Lower lobe of right lung (tissue), 2 donors: ENCODE results near the gene TNFRSF21. TPM values are rescaled to one million over a fixed set of nuclear protein-coding genes. Genes with fewer than 3 reads are reported as not detected.

ENCODE experiments used
- ATAC-seq, 2 donors: fragments of 200-7000 bp; cut with Tn5 transposase; one replicate each; pipeline ENCODE4 v1.9.1; 2020 to 2022; ENCODE audit warnings: mild to moderate bottlenecking in 2 of 2, moderate library complexity in 2 of 2
- DNase-seq: peaks from one replicate; pipeline ENCODE4 v3.0.0-alpha.2; 2020
- H3K27ac ChIP-seq: fragments of 200-600 bp; one replicate; pipeline ENCODE4 v1.8.0; 2022
- H3K27me3 ChIP-seq: fragments of 200-600 bp; one replicate; pipeline ENCODE4 v1.8.0; 2022; ENCODE audit warnings: low read depth
- H3K36me3 ChIP-seq: fragments of 200-600 bp; one replicate; pipeline ENCODE4 v1.8.0; 2022; ENCODE audit warnings: mild to moderate bottlenecking
- H3K4me1 ChIP-seq: fragments of 200-600 bp; one replicate; pipeline ENCODE4 v1.8.0; 2022
- H3K4me3 ChIP-seq: fragments of 200-600 bp; one replicate; pipeline ENCODE4 v1.8.0; 2022; ENCODE audit warnings: mild to moderate bottlenecking
- H3K9me3 ChIP-seq: fragments of 200-600 bp; one replicate; pipeline ENCODE4 v1.8.0; 2022
- CTCF ChIP-seq: fragments of 200-600 bp; IDR thresholded peaks from one replicate; pipeline ENCODE4 v1.8.0; 2022; ENCODE audit warnings: antibody characterized with exemption, mild to moderate bottlenecking
- intact Hi-C: fragments of 100-400 bp; cut with DNase I; formaldehyde crosslinking; loops from one replicate; pipeline ENCODE4 v1.11.0; 2022
- total RNA-seq: library from RNA; stranded (reverse); fragmentation: NEBNext Ultra II Directional; extraction: Animal tissue kit (Norgen Biotek cat#: 25700); gene quantifications from one replicate; pipeline ENCODE4 v1.2.1, GENCODE V29; 2021
- donor health status: DM: no; HTN: yes; CAD: no; lungs with severe emphysema.

Gene TNFRSF21
- total RNA-seq, 1 donor from 2014 or later = 21.7 TPM

DNA sequence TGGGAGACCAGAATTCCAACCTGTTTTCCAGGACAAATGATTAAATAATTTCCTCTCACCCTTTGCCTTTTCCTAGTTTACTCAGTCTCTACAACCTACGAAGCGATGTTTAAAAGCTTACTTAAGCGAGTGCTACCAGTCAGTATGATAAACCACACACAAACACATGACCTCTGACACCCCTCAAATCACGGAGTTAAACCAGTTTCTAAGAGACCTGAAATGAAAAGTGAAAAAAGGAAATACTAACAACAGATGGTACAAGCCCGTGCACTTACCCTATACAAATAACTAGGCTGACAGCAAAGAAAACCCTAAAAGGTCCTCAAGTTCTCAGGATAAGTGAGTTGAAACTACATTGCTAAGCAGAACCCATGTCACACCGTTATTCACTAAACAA lies 7.7 kb downstream of the TNFRSF21 start:
- intact Hi-C loops = no loop called here

DNA sequence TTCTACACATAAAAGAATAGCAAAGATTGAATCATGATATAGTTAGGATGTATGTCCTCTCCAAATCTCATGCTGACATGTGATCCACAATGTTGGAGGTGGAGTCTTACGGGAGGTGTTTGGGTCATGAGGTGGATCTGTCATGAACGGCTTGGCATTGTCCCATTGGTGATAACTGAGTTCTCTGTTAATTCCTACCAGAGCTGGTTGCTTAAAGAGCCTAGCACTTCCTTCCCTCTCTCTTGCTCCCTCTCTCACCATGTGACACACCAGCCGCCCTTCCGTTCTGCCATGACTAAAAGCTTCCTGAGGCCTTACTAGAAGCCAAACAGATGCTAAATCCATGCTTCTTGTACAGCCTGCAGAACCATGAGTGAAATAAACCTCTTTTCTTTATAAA lies 8.3 kb downstream of the TNFRSF21 start:
- Histone ChIP-seq H3K27ac (no peak overlapping the region), H3K9me3 (no peaks in the 10 kb centered on the region), H3K36me3 (no peaks in the 10 kb centered on the region), H3K27me3 (no peaks in the 10 kb centered on the region), H3K4me1 (peaks cover 5% of the 10 kb centered on the region), H3K4me3 (no peak overlapping the region)
- DNase-seq (no peak), ATAC-seq (no peak)
- intact Hi-C loops = no loop called here
- no peak for TF ChIP-seq CTCF

More for the DNA sequence above, 7.7 kb downstream of the TNFRSF21 start:
- Histone ChIP-seq H3K27me3 (no peaks in the 10 kb centered on the region), H3K4me3 (no peak overlapping the region), H3K27ac (no peak overlapping the region), H3K9me3 (no peaks in the 10 kb centered on the region), H3K36me3 (no peaks in the 10 kb centered on the region), H3K4me1 (peaks cover 5% of the 10 kb centered on the region)
- ATAC-seq (no peak), DNase-seq (no peak)
- no peak for TF ChIP-seq CTCF

DNA sequence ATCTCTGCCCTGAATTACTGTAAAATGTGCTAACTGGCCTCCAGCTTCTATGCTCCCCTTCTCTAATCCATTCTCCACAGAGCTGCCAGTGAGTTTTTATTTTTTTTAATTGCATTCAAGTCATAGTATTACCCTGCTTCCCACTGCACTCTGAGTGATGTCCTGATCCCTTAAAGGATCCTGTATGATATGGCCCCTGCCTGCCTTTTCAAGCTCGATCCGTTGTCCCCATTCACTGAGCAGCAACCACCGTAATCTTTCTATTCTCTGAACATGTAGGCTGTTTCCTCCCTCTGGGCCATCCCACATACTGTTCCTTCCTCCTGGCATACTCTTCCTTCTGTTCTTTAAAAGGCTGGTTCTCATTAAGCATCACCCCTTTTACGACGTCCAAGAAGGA lies 9.3 kb downstream of the TNFRSF21 start:
- no peak for ATAC-seq
- H3K27ac ChIP-seq = no peak overlapping the region
- H3K9me3 ChIP-seq = no peaks in the 10 kb centered on the region
- H3K36me3 ChIP-seq = no peaks in the 10 kb centered on the region
- no peaks in the 10 kb centered on the region for H3K27me3 ChIP-seq
- intact Hi-C loops = no loop called here
- peaks cover 5% of the 10 kb centered on the region for H3K4me1 ChIP-seq
- DNase-seq = no peak
- H3K4me3 ChIP-seq = no peak overlapping the region
- no peak for TF ChIP-seq CTCF

DNA sequence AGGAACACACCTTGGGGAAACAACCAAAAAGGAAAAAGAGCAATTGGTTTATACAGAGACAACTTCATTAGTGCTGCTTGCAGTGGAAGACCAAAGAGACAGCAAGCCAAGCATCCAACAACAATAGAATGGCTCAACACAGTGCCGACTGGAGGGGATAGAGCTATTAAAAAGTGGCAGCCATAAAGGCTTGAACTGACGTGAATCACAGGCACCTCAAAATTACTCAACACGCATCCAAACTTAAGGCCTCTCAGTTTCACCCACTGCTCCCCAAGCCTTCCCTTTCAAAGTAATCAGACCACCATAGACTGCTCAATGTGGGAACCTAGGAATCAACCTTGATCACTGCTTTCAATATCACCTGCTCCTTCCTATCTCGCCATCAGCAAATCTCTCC lies 9.7 kb downstream of the TNFRSF21 start:
- TF ChIP-seq CTCF = no peak

GRCh38 chr6:47298475-47298874 lies 11.2 kb downstream of the TNFRSF21 start:
- ATAC-seq (no peak), DNase-seq (no peak)
- H3K4me1 ChIP-seq = peaks cover 5% of the 10 kb centered on the region
- H3K27me3 ChIP-seq = no peaks in the 10 kb centered on the region
- H3K9me3 ChIP-seq = no peaks in the 10 kb centered on the region
- no peak overlapping the region for H3K27ac ChIP-seq
- H3K4me3 ChIP-seq = no peak overlapping the region
- intact Hi-C loops = no loop called here
- no peak for TF ChIP-seq CTCF
- H3K36me3 ChIP-seq = no peaks in the 10 kb centered on the region

More for the DNA sequence above, 9.7 kb downstream of the TNFRSF21 start:
- intact Hi-C loops = no loop called here
- no peak for DNase-seq
- Histone ChIP-seq H3K4me3 (no peak overlapping the region), H3K9me3 (no peaks in the 10 kb centered on the region), H3K36me3 (no peaks in the 10 kb centered on the region), H3K27ac (no peak overlapping the region), H3K4me1 (peaks cover 5% of the 10 kb centered on the region), H3K27me3 (no peaks in the 10 kb centered on the region)
- no peak for ATAC-seq

GRCh38 chr6:47294990-47295389 lies 14.7 kb downstream of the TNFRSF21 start:
- no peak for ATAC-seq
- DNase-seq = no peak

More at GRCh38 chr6:47294990-47295389, 14.7 kb downstream of the TNFRSF21 start:
- peaks cover 17% of the 10 kb centered on the region for H3K9me3 ChIP-seq
- H3K36me3 ChIP-seq = no peaks in the 10 kb centered on the region
- no peak for TF ChIP-seq CTCF
- no peak overlapping the region for H3K27ac ChIP-seq
- intact Hi-C loops = no loop called here
- H3K4me3 ChIP-seq = no peak overlapping the region
- no peaks in the 10 kb centered on the region for H3K27me3 ChIP-seq
- H3K4me1 ChIP-seq = no peaks in the 10 kb centered on the region
